HCT116 (cell line): ENCODE measurements around the gene SEZ6. TPM values are rescaled to one million over a fixed set of nuclear protein-coding genes. Genes with fewer than 3 reads are reported as not detected.

Experiments
- ATAC-seq: fragments of 200-7000 bp; cut with Tn5 transposase; 2 replicates; pipeline ENCODE4 v1.9.1; 2020; ENCODE audit warnings: mild to moderate bottlenecking, moderate library complexity
- BruUV-seq: library from RNA; stranded (reverse); fragments of 400-500 nt; replicated peaks from 2 replicates; lab custom pipeline; 2021; lab: Mats Ljungman, UMichigan
- CTCF ChIA-PET: fragments of 300-600 bp; sonication (Branson Sonifier 250); formaldehyde crosslinking; loops from one replicate; lab custom pipeline; 2021; ENCODE audit warnings: antibody characterized with exemption; lab: Charles Lee
- POLR2A ChIA-PET: fragments of 300-600, 350-600 bp; sonication (Branson Sonifier 250); formaldehyde crosslinking; loops from one replicate; lab custom pipeline; 2021; ENCODE audit warnings: antibody characterized with exemption; lab: Charles Lee
- RAD21 ChIA-PET, 2 experiments: fragments of 300-600 bp; sonication (Branson Sonifier 250); formaldehyde crosslinking; loops; one replicate each; lab custom pipeline; 2023; ENCODE audit warnings: low total read pairs in 2 of 2; ENCODE audit not compliant: uncharacterized antibody in 2 of 2, unreplicated experiment in 2 of 2, low non-redundant PET in 1 of 2; lab: Charles Lee
- DNase-seq: peaks from one replicate; pipeline ENCODE4 v3.0.0-alpha.2; 2010; ENCODE audit warnings: low read depth, low spot score
- H2AFZ ChIP-seq: fragments of 200-600 bp; shearing (Covaris generic), sonication (generic); 2 replicates; pipeline ENCODE4 v1.6.1; 2017; ENCODE audit warnings: low read depth, mixed run types, mixed read lengths, antibody characterized with exemption, low read length; ENCODE audit not compliant: poor library complexity, severe bottlenecking
- H3K27ac ChIP-seq: 2 replicates; pipeline ENCODE4 v1.5.1; 2012; ENCODE audit warnings: low read depth, low read length
- H3K27me3 ChIP-seq: fragments of 200-600 bp; sonication (generic); 2 replicates; pipeline ENCODE4 v1.6.1; 2016; ENCODE audit warnings: mixed run types, low read length, mixed read lengths; ENCODE audit not compliant: insufficient read depth
- H3K36me3 ChIP-seq, 2 experiments: fragments of 200-500 bp in 1 of 2; fragments of 200-600 bp in 1 of 2; sonication (Bioruptor generic) in 1 of 2; sonication (generic) in 1 of 2; 2 replicates each; pipeline versions ENCODE4 v1.5.1 to v1.6.1; 2014 to 2016; ENCODE audit warnings: low read length in 2 of 2, inconsistent platforms in 1 of 2, mixed read lengths in 1 of 2, mixed run types in 1 of 2; ENCODE audit not compliant: insufficient read depth in 2 of 2, control insufficient read depth in 1 of 2
- H3K4me1 ChIP-seq, 2 experiments: fragments of 200-600 bp in 1 of 2; sonication (generic) in 1 of 2; 2 replicates each; pipeline versions ENCODE4 v1.5.1 to v1.6.1; 2012 to 2017; ENCODE audit warnings: low read length in 2 of 2, inconsistent platforms in 1 of 2, mild to moderate bottlenecking in 1 of 2, mixed read lengths in 1 of 2, mixed run types in 1 of 2, moderate library complexity in 1 of 2; ENCODE audit not compliant: insufficient read depth in 2 of 2, control insufficient read depth in 1 of 2
- H3K4me2 ChIP-seq: fragments of 200-600 bp; sonication (generic); 2 replicates; pipeline ENCODE4 v1.6.1; 2017; ENCODE audit warnings: mixed run types, low read length, mixed read lengths
- H3K4me3 ChIP-seq, 2 experiments: fragments of 200-600 bp in 1 of 2; sonication (generic) in 1 of 2; replicated peaks in 1 of 2; 2 replicates each; pipeline ENCODE4 v1.5.1; 2011 to 2016; ENCODE audit warnings: low read length in 2 of 2, control low read depth in 1 of 2, low read depth in 1 of 2, mild to moderate bottlenecking in 1 of 2, mixed read lengths in 1 of 2, mixed run types in 1 of 2
- H3K79me2 ChIP-seq: fragments of 200-600 bp; sonication (generic); 2 replicates; pipeline ENCODE4 v1.6.1; 2017; ENCODE audit warnings: mild to moderate bottlenecking, mixed run types, low read length, moderate library complexity, mixed read lengths; ENCODE audit not compliant: insufficient read depth
- H3K9ac ChIP-seq: fragments of 200-600 bp; sonication (generic); 2 replicates; pipeline ENCODE4 v1.6.1; 2016; ENCODE audit warnings: low read length, mixed read lengths
- H3K9me2 ChIP-seq: fragments of 200-600 bp; sonication (generic), shearing (Covaris generic); 2 replicates; pipeline ENCODE4 v1.6.1; 2017; ENCODE audit warnings: mixed run types, mild to moderate bottlenecking, moderate library complexity; ENCODE audit not compliant: insufficient read depth
- H3K9me3 ChIP-seq, 2 experiments: fragments of 200-500 bp in 1 of 2; fragments of 200-600 bp in 1 of 2; sonication (Bioruptor generic) in 1 of 2; sonication (generic) in 1 of 2; 2 replicates each; pipeline ENCODE4 v1.6.1; 2014 to 2017; ENCODE audit warnings: low read length in 2 of 2, mixed read lengths in 2 of 2, inconsistent platforms in 1 of 2, low read depth in 1 of 2, mild to moderate bottlenecking in 1 of 2, mixed run types in 1 of 2, moderate library complexity in 1 of 2; ENCODE audit not compliant: control insufficient read depth in 1 of 2, insufficient read depth in 1 of 2
- H4K20me1 ChIP-seq: fragments of 200-600 bp; sonication (generic), shearing (Covaris generic); 2 replicates; pipeline ENCODE4 v1.6.1; 2017; ENCODE audit warnings: mixed run types, mild to moderate bottlenecking, moderate library complexity; ENCODE audit not compliant: insufficient read depth
- CBX3 ChIP-seq: IDR thresholded peaks from 2 replicates; pipeline ENCODE4 v1.6.1; 2012; ENCODE audit warnings: low read depth
- EGR1 ChIP-seq: IDR thresholded peaks from 2 replicates; pipeline ENCODE4 v1.6.1; 2012; ENCODE audit warnings: low read depth
- ELF1 ChIP-seq: IDR thresholded peaks from 2 replicates; pipeline ENCODE4 v1.6.1; 2012; ENCODE audit warnings: low read depth, borderline replicate concordance
- EZH2 ChIP-seq: fragments of 200-600 bp; sonication (generic); IDR thresholded peaks from 2 replicates; pipeline ENCODE4 v1.6.1; 2017; ENCODE audit warnings: antibody characterized with exemption, mixed run types
- EZH2phosphoT487 ChIP-seq: fragments of 200-600 bp; IDR thresholded peaks from 2 replicates; pipeline ENCODE4 v1.6.1; 2018; ENCODE audit warnings: antibody characterized with exemption, borderline replicate concordance
- FOSL1 ChIP-seq: IDR thresholded peaks from 2 replicates; pipeline ENCODE4 v1.6.1; 2012; ENCODE audit warnings: low read depth
- POLR2A ChIP-seq: IDR thresholded peaks from 2 replicates; pipeline ENCODE4 v1.7.0; 2011; ENCODE audit warnings: borderline replicate concordance; ENCODE audit not compliant: insufficient read depth, insufficient read length; ENCODE audit errors: extremely low read depth
- SIN3A ChIP-seq: IDR thresholded peaks from 2 replicates; pipeline ENCODE4 v1.6.1; 2012; ENCODE audit warnings: low read depth
- SRF ChIP-seq: IDR thresholded peaks from 2 replicates; pipeline ENCODE4 v1.6.1; 2012; ENCODE audit warnings: low read depth
- TCF7L2 ChIP-seq: IDR thresholded peaks from 2 replicates; pipeline ENCODE4 v1.7.0; 2011; ENCODE audit warnings: borderline replicate concordance, inconsistent platforms; ENCODE audit not compliant: insufficient read depth, insufficient read length; ENCODE audit errors: extremely low read depth
- ZFX ChIP-seq: fragments of 450-650 bp; IDR thresholded peaks from 2 replicates; pipeline ENCODE4 v1.6.1; 2017
- ZNF274 ChIP-seq: fragments of 200-500 bp; sonication (Bioruptor generic); IDR thresholded peaks from 2 replicates; pipeline ENCODE4 v1.6.1; 2014; ENCODE audit warnings: mild to moderate bottlenecking, low read depth, low read length, inconsistent platforms
- intact Hi-C: fragments of 100-400 bp; cut with micrococcal nuclease; formaldehyde crosslinking; loops from 2 replicates; pipeline ENCODE4 v1.10.0; 2022
- total RNA-seq: library from RNA; stranded (reverse); gene quantifications from one replicate; pipeline ENCODE4 v1.2.1, GENCODE V29; 2021; ENCODE audit not compliant: unreplicated experiment
- TF ChIP-seq, protein P1 (sequence below), 3 experiments: fragments of 200-600 bp in 1 of 3; sonication (generic) in 1 of 3; IDR thresholded peaks in 2 of 3; conservative IDR thresholded peaks in 1 of 3; 2 replicates each; pipeline ENCODE4 v1.5.1; 2012 to 2017; ENCODE audit warnings: low read depth in 2 of 3, low read length in 2 of 3, antibody characterized with exemption in 1 of 3, borderline replicate concordance in 1 of 3, control low read depth in 1 of 3, mild to moderate bottlenecking in 1 of 3, mixed read lengths in 1 of 3, mixed run types in 1 of 3, moderate library complexity in 1 of 3; ENCODE audit not compliant: insufficient read depth in 1 of 3
- TF ChIP-seq, protein P2 (sequence below): IDR thresholded peaks from 2 replicates; pipeline ENCODE4 v1.6.1; 2012

SEZ6 gene
- total RNA-seq, 1 experiment from 2014 or later, result 0.22 TPM

DNA sequence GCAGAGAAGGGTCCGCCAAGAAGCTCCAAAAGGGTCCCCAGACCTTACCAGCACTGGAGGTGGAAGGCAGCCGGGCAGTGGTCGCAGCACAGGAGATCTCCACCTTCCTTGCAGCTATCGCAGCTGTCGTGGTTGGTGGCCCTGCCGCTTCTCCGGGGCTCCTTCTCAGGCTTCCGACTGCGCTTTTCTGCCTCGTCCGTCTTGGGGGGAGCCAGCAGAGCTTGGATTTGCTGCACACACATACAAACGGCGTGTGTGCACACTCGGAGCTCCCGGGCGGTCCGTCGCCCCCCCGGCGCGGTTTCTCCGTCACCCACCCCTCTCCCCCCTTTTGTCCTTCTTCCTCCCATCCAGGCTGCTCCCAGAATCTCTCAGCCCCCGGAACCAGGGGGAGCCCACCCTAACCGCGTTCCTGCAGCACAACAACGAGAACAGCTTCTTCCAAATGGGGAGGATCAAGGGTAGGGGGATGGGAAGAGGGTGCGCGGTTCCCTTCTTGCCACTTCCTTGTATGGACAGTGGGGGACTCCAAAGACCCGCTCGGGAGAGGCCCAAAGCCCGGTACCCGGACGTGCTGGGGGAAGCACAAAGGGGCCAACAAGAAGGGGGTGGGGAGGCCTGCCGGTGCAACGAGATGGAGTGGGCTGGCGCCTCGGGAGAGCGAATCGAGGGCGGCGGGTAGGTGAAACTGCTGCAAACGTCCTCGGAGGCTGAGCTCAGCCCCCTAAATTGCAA, 55.6 kb downstream of the SEZ6 start:
- Histone ChIP-seq H3K4me3 (peak overlapping the region; percentile 81 to 92), H3K9ac (peak overlapping the region; percentile 70), H4K20me1 (no peaks in the 10 kb centered on the region), H3K9me2 (no peaks in the 10 kb centered on the region), H3K4me1 (peaks cover 16 to 28% of the 10 kb centered on the region in 2 experiments), H3K79me2 (peaks cover 57% of the 10 kb centered on the region)
- ChIA-PET CTCF (interaction anchor here (0.8 to 4.5 kb wide), 3 partner anchors 15 to 223 kb away, joined by 7 to 44 read pairs (median 11); partner anchors contain the start of gene TLCD1), POLR2A (interaction anchor here (1.3 to 1.8 kb wide), 2 partner anchors 222 to 231 kb away, joined by 6 to 10 read pairs; partner anchors contain the start of genes NEK8 and RPL23A)
- DNase-seq, result no peak
- no TSS peak for BruUV-seq
- TF ChIP-seq, protein P1, sequence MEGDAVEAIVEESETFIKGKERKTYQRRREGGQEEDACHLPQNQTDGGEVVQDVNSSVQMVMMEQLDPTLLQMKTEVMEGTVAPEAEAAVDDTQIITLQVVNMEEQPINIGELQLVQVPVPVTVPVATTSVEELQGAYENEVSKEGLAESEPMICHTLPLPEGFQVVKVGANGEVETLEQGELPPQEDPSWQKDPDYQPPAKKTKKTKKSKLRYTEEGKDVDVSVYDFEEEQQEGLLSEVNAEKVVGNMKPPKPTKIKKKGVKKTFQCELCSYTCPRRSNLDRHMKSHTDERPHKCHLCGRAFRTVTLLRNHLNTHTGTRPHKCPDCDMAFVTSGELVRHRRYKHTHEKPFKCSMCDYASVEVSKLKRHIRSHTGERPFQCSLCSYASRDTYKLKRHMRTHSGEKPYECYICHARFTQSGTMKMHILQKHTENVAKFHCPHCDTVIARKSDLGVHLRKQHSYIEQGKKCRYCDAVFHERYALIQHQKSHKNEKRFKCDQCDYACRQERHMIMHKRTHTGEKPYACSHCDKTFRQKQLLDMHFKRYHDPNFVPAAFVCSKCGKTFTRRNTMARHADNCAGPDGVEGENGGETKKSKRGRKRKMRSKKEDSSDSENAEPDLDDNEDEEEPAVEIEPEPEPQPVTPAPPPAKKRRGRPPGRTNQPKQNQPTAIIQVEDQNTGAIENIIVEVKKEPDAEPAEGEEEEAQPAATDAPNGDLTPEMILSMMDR (IDR thresholded peaks at IDR 0.05 in 2 of 3, conservative IDR thresholded peaks at IDR 0.05 in 1 of 3; ENCODE audit: borderline replicate concordance in 1 of 3, insufficient read depth in 1 of 3, low read depth in 2 of 3, low read length in 2 of 3), result no peak
- TF ChIP-seq EZH2phosphoT487 (no peak), CBX3 (no peak), EGR1 (no peak), TCF7L2 (no peak), ZNF274 (no peak), ZFX (no peak), POLR2A (no peak), SRF (no peak), FOSL1 (no peak), EZH2 (no peak), ELF1 (no peak), SIN3A (no peak)
- TF ChIP-seq, protein P2, sequence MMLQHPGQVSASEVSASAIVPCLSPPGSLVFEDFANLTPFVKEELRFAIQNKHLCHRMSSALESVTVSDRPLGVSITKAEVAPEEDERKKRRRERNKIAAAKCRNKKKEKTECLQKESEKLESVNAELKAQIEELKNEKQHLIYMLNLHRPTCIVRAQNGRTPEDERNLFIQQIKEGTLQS, result no peak
- TF ChIP-seq, all 23 proteins: peak for 0
- peak overlapping the region; percentile 90 for H3K4me2 ChIP-seq
- H2AFZ ChIP-seq, result no peak overlapping the region
- H3K9me3 ChIP-seq, result no peaks in the 10 kb centered on the region
- RAD21 ChIA-PET, result no interaction called here
- H3K27ac ChIP-seq, result peak overlapping the region; percentile 83
- H3K27me3 ChIP-seq, result no peaks in the 10 kb centered on the region
- intact Hi-C loops, result no loop called here
- ATAC-seq, result no peak
- H3K36me3 ChIP-seq, result peaks cover 2 to 6% of the 10 kb centered on the region in 2 experiments; a peak in 2 of 4 replicates
